Brain pericyte (primary cell): Measurements from ENCODE around the gene CNP.
"Not testable (repeated sequence)": the region's sequence is repeated elsewhere in the genome, so short reads cannot be mapped to it uniquely, and the experiment has no call there.

Source experiments
- DNase-seq: peaks from one replicate; pipeline ENCODE4 v3.0.0-alpha.2; 2012; ENCODE audit warnings: low read depth, low spot score

The CNP gene

DNA sequence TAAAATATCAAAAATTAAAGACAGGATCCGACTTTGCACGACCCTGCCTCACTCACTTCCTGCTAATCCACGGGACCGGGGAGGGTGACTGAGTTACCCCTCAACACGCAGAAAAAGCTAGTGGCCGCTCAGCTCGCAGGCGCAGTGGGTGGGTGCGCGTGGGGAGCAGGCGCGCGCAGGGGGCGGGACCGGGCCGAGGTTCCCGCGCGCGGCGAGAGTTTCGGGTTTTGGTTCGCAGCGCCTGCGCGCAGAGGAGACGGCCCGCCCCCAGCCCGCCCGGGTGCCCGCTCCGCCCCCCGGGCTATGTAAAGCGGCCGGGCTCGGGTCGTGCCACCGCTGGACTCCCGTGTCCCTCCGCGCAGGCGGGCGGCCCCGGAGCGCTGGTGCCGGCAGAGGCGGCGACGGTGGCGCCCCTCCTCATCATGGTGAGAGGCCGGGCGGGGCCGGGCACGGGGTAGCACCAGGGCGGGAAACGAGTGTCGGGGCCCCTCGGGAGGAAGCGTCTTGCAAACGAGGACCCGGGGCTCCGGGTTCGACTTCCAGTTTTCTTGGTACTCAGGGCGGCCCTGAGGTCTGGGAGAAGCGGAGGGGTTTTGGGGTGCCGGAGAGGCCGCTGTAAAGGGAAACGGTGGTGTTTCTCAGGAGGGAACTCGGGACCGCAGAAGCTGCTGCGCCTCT lies at the start of gene CNP:
Gene CNP (plus strand): TSS at position 333 of the 678 bp plus-strand sequence. CDS start 90 bp downstream, at position 423.
- no peak for DNase-seq

DNA sequence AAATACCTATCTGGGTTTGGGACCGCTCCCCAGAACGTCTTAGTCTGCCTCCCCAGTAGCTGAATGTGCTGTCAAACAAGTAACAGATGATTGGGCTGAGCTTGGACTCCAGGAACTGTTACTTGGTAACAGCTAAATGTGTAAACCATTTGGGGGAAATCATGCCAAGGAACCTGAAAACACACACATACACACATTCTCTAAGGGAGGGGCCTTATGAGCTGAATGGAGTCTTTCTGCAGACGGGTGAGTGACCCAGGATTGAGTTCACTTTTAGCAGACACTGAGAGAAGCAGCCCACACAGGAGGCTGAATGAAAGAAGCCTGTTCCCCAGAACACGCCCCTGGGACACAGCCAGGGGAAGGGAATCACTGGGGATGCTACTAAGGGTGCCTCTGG lies 49.4 kb upstream of the CNP start:
- no peak for DNase-seq

DNA sequence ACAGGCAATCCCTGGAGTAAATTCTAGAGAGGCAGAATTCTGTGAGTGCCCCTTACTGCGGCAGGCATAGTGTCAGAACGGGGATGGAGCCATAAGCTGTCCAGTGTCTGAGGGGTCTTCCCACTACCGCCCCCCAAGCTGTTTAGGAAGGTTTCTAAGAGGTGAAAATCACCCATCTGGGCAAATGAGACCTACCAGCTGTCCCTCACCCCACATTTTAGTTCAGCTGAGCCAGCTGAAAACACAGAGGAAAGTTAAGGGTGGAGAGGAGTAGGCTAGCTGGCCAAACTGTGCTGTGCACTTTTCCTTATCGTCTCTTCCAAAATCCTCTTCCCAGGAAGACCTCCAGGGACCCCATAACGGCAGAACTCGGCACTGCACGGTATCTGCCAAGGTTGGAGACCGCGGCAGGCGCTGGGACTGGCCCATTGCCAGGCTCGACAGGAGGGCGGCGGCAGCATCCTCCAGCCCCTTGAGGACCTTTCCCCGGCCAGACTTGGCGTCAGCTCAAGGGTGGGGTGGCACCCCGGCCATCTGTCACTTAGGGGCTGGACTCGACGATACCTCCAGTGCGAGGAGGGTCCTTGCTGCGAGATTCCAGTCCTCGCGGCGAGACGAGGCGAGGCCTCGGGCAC lies 48.8 kb upstream of the CNP start:
- DNase-seq: no peak

- DNase-seq: peak; percentile 89
These were observed 48.1 kb upstream of the CNP start, which contains the start of gene ACLY for GRCh38 chr17:41918314-41919164. Gene ACLY, minus strand, starts transcription at chr17:41918951. Its CDS starts 5,078 bp downstream, at chr17:41913873.

GRCh38 chr17:41919165-41919817 lies 47.3 kb upstream of the CNP start:
- DNase-seq: no peak

DNA sequence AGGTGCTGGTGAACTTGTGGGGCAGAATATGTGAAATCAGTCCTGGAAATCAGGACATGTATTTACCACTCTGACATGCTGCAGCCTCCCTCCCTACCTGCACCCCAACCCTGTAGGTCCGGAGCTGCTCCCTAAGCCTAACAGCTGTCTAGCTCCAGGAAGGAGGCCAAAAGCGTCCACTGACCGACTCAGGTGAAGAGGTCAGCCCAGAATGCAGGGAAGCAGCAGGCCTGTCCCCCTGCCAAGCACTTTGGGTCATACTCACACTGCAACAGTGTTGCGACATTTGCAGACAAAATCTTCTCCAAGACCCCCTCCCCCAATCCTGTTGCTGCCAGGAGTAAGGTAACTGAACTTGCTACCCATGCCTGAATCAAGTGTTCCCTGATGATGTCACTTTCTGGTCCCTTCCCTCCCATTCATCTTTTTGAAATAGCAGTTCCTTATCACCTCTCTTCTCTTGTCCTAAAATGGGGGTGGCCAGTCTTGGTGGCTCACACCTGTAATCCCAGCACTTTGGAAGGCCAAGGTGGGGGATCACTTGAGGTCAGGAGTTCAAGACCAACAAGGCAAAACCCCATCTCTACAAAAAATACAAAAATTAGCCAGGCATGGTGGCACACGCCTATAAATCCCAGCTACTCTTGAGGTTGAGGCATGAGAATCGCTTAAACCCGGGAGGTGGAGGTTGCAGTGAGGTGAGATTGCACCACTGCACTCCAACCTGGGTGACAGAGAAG lies 46.6 kb upstream of the CNP start:
- no peak for DNase-seq

DNA sequence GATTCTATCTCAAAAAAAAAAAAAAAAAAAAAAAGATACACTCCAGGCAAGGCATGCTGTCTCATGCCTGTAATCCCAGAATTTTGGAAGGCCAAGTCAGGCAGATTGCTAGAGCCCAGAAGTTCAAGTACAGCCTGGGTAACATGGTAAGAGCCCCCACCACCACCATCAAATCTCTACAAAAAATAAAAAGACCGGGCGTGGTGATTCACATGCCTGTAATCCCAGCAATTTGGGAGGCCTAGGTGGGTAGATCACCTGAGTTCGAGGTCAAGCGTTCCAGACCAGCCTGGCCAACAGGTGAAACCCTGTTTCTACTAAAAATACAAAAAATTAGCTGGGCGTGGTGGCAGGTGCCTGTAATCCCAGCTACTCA lies 46.0 kb upstream of the CNP start:
- no peak for DNase-seq

GRCh38 chr17:41925991-41926590 lies 40.5 kb upstream of the CNP start:
- DNase-seq: no peak

- no peak for DNase-seq
These were observed 37.8 kb upstream of the CNP start for GRCh38 chr17:41928693-41929251.

- DNase-seq: peak; percentile 89
These were observed 36.4 kb upstream of the CNP start, which contains the start of gene ODAD4 for GRCh38 chr17:41930009-41930832. Gene ODAD4, plus strand, starts transcription at chr17:41930617. Its CDS starts 107 bp downstream, at chr17:41930724.

GRCh38 chr17:41930833-41931156 lies 35.8 kb upstream of the CNP start:
- not testable (repeated sequence) for DNase-seq

DNA sequence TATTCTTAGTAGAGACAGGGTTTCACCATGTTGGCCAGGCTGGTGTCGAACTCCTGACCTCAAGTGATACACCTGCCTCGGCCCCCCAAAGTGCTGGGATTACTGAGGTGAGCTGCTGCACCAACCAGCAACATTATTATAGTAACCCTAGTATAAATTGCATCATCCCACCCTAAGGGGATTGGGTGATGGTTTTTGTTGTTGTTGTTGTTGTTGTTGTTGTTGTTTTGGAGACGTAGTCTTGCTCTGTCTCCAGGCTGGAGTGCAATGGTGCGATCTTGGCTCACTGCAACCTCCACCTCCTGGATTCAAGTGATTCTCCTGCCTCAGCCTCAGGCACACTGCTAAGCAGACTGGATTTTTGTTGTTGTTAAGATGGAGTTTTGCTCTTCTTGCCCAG lies 34.9 kb upstream of the CNP start:
- DNase-seq: not testable (repeated sequence)

DNA sequence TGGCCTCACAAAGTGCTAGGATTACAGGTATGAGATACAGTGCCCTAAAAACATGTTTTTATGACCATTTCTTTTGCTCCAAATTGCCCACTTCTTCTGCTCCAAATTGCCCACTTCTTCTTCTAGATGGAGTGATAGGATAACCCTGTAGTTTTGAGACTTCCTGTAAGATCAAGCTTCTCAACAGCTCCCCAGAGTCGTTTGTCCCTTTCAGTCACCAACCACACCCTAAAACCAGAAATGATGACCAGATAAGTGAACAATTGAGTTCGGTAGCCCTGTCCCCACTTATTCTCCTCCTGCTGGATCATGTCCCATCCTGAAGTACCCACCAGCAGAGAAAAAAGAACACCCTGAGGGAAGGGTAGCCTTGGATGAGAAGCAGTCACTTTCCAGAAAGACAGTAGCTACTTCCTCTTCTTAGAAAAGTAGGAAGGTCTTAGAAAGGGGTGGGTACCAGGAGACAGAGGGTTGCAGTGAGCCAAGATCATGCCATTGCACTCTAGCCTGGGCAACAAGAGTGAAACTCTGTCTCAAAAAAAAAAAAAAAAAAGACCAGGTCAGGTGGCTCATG lies 33.7 kb upstream of the CNP start:
- DNase-seq: no peak

DNA sequence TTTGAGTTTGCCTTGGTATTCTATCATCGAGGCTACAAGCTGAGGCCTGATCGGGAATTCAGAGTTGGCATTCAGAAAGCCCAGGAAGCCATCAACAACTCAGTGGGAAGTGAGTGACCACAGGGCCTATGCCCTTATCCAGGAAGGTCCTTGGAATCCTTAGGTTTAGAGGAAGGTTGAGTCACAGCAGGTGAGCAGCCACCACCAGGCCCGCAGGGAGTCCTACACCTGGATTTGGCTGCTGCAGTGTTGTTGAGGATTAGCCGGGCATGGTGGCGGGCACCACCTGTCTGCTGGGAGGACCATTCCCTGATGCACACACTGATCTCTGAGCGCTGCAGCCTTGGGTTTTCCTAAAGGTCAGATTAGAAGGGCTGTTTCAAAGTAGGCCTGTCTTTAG lies 31.0 kb upstream of the CNP start:
- DNase-seq: no peak

GRCh38 chr17:41937970-41938954 lies 28.3 kb upstream of the CNP start:
- no peak for DNase-seq

DNA sequence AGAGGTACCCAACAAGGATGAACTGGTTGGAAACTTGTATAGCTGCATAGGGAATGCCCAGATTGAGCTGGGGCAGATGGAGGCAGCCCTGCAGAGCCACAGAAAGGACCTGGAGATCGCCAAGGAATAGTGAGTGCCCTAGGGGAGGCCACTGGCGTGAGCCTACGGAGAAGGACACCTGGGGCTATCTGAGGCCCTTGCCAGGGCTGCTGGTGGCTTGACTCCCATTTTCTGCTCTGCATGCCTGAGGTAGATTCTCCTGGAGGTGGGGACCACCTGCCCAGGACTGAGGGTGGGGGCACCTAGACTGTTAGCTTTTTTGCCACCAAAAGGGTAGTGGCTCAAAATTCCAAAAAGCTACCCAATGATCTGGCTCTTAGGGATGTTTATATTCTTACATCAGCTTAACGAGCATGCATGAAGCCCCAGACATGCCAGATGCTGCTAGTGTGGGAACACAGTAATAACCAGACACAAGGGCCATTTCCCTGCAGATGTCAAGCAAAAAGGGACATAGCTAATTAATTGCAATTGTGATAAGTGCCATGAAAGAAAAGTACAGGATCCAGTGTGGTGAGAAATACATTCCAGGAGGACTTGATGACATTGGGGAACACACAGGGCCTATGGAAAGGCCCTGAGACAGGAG lies 27.4 kb upstream of the CNP start:
- no peak for DNase-seq

DNA sequence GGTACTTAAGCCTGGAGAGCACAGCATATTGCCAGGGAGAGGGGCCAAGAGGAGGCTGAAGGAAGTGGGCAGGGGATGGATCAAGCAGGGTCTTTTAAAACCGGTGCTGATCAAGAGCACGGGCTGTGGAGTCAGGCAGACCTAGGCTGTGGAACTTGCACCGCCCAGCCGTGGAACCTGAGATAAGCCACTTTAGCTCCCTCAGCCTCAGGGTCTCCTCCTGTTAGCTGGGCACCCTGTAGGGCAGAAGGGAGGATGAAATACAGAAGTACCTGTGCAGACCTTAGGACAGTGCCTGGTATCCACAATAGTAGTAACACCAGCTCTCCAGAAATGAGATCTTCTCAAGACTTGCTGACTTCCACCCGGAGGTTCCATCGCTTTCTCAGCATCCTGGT lies 26.9 kb upstream of the CNP start:
- no peak for DNase-seq

GRCh38 chr17:41941168-41941567 lies 25.4 kb upstream of the CNP start:
- no peak for DNase-seq
